Omental fat pad (tissue), 4 donors: Measurements from ENCODE around the gene PPP2R5D. TPM values are rescaled to one million over a fixed set of nuclear protein-coding genes. Genes with fewer than 3 reads are reported as not detected.

Experiments used
- ATAC-seq: fragments of 150-250 bp; one replicate; pipeline ENCODE4 v1.9.1; 2016; ENCODE audit warnings: mild to moderate bottlenecking, moderate library complexity; ENCODE audit not compliant: low FRiP score
- DNase-seq: peaks from one replicate; pipeline ENCODE4 v3.0.0-alpha.2; 2019; ENCODE audit warnings: low spot score
- total RNA-seq, 4 donors: library from RNA; depleted of rRNA; stranded (reverse); fragments of >200 nt; gene quantifications; one replicate each; pipeline ENCODE4 v1.1.0, GENCODE V29; 2016
- TF ChIP-seq, protein P1 (sequence below), 3 donors: fragments of 450-650 bp; IDR thresholded peaks; one replicate each; pipeline ENCODE4 v1.5.1; 2016 to 2017; ENCODE audit warnings: antibody characterized with exemption in 3 of 3, mild to moderate bottlenecking in 3 of 3, moderate library complexity in 2 of 3

PPP2R5D gene
- 10 to 100 TPM; 18.0 to 41.5 (median 37.4) TPM for total RNA-seq

DNA sequence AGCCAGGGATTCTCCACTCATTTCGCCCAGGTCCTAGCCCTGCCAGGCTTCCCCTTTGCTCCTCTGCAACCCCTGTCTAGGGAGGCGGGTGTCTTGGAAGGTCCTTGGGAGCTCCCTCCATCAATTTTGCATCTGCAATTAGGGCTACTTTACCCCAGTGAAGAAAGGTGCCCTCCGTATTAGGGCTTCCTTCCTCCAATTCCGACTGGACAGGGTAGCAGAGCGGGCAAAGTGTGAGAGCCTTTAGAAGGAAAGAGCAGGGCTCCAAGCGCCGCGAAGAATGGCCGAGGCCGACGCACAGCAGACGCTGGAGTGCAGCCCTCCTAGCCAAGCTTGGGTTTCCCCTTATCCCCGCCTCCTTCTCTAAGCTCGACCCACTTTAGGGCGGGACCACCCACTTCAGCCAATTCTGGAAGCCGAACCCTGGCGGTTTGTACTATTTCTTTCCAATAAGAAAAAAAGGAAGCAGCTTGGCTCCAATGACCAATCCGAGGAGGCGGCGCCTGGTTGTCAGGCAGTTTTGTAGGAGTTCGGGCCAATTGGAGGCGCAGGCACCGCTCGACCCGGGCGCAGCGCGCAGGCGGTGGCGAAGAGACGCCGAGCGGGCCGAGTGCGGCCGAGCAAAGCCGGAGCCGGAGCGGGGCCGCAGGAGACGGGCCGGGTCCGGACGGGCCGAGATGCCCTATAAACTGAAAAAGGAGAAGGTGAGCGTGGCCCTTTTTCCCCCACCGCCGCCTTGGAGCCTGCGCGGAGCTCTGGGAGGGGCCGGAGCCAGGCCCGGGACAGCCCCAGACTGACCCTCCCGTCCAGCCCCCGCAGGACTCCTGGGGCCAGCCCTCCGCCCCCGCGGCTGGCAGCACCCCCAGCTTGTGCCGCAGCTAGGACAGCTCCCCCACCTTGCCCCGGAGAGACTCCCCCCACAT is at the start of gene PPP2R5D:
Gene PPP2R5D (plus strand): TSS at position 570 of the 923 bp plus-strand sequence. CDS start 108 bp downstream, at position 678.
- DNase-seq (peak; percentile 81), ATAC-seq (peak; percentile 97)
- TF ChIP-seq, protein P1, sequence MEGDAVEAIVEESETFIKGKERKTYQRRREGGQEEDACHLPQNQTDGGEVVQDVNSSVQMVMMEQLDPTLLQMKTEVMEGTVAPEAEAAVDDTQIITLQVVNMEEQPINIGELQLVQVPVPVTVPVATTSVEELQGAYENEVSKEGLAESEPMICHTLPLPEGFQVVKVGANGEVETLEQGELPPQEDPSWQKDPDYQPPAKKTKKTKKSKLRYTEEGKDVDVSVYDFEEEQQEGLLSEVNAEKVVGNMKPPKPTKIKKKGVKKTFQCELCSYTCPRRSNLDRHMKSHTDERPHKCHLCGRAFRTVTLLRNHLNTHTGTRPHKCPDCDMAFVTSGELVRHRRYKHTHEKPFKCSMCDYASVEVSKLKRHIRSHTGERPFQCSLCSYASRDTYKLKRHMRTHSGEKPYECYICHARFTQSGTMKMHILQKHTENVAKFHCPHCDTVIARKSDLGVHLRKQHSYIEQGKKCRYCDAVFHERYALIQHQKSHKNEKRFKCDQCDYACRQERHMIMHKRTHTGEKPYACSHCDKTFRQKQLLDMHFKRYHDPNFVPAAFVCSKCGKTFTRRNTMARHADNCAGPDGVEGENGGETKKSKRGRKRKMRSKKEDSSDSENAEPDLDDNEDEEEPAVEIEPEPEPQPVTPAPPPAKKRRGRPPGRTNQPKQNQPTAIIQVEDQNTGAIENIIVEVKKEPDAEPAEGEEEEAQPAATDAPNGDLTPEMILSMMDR (IDR thresholded peaks at IDR 0.05) = no peak

DNA sequence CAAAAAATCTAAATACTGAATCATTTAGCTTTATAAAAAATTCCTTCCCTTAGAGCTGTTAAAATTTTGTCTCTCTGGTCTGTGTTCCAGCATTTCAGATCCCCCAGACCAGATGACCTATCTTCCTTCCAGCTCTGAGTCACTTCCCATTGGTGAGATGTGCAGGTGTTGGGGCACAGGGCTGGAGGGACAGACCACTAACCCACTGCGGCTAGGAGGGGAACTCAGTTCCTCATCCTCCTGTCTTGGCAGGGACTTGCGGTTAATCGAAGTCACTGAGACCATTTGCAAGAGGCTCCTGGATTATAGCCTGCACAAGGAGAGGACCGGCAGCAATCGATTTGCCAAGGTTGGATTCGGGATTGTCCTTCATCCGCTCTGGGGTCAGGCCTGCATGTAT is 49.0 kb upstream of the PPP2R5D start:
- TF ChIP-seq, protein P1 (IDR thresholded peaks at IDR 0.05) = no peak

DNA sequence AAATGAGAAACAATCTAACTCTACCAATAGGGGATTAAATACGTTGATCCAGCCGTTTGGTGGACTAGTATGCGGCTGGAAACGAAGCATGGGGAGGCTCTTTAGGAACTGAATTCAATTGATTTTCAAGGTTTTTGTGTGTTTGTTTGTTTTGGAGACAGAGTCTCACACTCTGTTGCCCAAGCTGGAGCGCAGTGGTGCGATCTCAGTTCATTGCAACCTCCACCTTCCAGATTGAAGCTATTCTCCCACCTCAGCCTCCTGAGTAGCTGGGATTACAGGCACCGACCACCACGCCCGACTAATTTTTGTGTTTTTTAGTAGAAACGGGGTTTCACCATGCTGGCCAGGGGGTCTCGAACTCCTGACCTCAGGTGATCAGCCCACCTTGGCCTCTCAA is 48.0 kb upstream of the PPP2R5D start:
- DNase-seq (no peak), ATAC-seq (no peak)
- TF ChIP-seq, protein P1 (IDR thresholded peaks at IDR 0.05) = no peak

More for the DNA sequence above, 49.0 kb upstream of the PPP2R5D start:
- no peak for ATAC-seq
- DNase-seq = no peak

DNA sequence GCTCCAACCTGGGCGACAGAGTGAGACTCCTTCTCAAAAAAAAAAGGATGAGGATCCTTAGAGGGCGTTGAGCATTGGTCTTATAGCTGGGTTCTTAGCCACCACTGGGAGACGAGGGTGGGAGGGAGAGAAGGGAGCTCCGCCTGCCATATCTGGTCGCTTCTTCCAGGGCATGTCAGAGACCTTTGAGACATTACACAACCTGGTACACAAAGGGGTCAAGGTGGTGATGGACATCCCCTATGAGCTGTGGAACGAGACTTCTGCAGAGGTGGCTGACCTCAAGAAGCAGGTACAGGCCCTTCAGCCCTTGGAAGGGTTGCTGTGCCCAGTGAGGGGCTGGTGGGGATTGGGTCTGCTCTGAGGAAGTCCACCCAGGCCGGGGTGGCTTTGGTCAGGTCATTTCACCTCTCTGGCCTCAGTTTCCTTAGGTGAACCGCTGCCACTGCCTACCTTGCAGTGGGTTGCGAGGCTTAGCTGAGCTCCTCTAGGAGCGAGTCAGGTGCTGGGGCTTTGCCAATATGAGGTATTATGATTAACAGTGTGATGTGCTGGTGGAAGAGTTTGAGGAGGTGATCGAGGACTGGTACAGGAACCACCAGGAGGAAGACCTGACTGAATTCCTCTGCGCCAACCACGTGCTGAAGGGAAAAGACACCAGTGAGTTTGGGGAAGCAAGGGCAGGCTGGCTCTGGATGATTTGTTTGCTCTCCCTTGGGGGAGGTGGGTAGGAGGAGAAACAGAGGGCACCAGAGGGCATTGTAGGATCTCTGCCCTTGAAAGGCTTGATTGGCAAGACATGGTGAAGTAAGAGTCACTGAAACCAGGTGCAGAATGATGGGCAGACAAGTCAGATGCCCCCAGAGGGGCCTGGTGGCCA is 46.6 kb upstream of the PPP2R5D start:
- TF ChIP-seq, protein P1 (IDR thresholded peaks at IDR 0.05) = no peak
- DNase-seq (no peak), ATAC-seq (no peak)

DNA sequence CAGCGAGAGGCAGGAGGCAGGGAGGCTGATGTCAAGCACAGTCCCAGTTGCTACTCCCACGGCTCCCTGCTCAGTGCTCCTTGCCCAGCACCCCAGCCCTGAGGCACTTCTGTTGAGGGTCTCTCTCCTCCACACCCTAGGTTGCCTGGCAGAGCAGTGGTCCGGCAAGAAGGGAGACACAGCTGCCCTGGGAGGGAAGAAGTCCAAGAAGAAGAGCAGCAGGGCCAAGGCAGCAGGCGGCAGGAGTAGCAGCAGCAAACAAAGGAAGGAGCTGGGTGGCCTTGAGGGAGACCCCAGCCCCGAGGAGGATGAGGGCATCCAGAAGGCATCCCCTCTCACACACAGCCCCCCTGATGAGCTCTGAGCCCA is 46.0 kb upstream of the PPP2R5D start:
- ATAC-seq (no peak), DNase-seq (no peak)
- TF ChIP-seq, protein P1 (IDR thresholded peaks at IDR 0.05) = no peak

DNA sequence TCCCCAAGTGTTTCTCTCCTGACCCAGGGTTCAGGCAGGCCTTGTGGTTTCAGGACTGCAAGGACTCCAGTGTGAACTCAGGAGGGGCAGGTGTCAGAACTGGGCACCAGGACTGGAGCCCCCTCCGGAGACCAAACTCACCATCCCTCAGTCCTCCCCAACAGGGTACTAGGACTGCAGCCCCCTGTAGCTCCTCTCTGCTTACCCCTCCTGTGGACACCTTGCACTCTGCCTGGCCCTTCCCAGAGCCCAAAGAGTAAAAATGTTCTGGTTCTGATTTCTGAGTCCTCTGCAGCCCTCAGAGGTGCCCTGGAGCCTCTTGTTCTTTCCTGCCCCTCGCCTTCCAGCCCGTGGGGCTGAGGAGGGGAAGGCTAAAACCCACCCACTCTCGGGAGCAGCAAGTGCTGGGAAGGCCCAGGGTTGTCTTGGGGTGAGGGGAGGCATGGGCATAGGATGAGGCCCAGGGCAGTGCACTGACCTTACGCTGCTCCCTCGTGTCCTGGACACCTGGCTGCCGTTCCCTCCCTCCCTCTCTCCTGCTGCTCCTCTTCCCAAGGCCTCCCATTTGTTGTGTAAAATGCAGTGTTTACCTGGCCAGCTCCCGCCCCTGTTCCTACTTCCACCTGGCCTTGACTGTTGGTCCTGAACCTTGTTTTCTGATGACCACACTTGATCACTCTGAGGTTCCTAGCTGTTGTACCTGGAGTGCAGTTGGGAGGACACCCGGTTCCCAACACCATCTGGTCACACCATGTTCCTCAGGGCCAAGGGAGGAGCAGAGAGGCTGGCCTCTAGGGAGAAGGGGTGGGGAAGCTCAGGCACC is 45.2 kb upstream of the PPP2R5D start:
- ATAC-seq = no peak
- DNase-seq = no peak
- TF ChIP-seq, protein P1 (IDR thresholded peaks at IDR 0.05) = no peak
